ENCODE measurements around the gene DAPP1. TPM values are rescaled to one million over a fixed set of nuclear protein-coding genes. Genes with fewer than 3 reads are reported as not detected.

Gene DAPP1
- total and polyA plus RNA-seq, 2 of the 8 experiments (the other 6 are each of a cell fraction or from before 2014, with no cell fraction given): not detected

DNA sequence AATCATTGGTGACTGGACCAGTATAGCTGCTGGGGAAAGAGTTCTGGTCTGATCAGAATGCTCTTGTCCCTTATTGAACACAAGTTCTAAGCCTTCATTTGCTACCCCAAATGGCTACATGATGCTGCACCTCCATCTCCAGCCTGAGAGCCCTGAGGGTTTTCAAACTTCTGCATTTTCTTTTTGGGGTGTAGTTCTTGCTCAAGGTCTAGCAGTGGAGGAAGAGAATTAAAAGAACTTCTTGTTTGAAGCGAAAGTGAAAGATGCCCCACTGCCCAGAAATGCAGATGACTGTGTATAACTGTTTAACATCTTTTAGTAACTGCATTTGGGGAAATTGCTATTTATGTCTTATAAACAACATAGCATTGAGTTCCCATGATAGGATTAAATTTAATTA, 39.1 kb downstream of the DAPP1 start:
- no peak overlapping the region for H3K4ac ChIP-seq (replicated peaks; ENCODE audit: insufficient read length, low read depth, low read length)
- no peak overlapping the region for H2BK12ac ChIP-seq (ENCODE audit: low read depth, low read length)
- H2AFZ ChIP-seq (ENCODE audit: low read length): no peak overlapping the region
- no peak overlapping the region for H3K23ac ChIP-seq (ENCODE audit: insufficient read length)
- no peak overlapping the region for H3K4me3 ChIP-seq (ENCODE audit: extremely low read depth in 1 of 4, insufficient read depth in 2 of 4, low read depth in 3 of 4, low read length in 4 of 4)
- WGBS, 2 experiments (ENCODE audit: extremely low coverage in 1 of 2, insufficient coverage in 1 of 2, insufficient read length in 1 of 2, insufficient replicate concordance in 2 of 2, low coverage in 1 of 2, low lambda C conversion rate in 2 of 2, missing lambda C conversion rate in 1 of 2): 93% methylated on average over 1 of the region's 1 CpG; no CpG with 5 or more reads in 1 of the 2 experiments
- no peaks in the 10 kb centered on the region; the same call in 1 of the 2 replicates for H3K23me2 ChIP-seq (ENCODE audit: low read depth, low read length)
- no peaks in the 10 kb centered on the region for H3K79me2 ChIP-seq (ENCODE audit: control insufficient read depth in 1 of 2, insufficient read depth in 2 of 2, low read length in 2 of 2)
- peaks cover 0 to 5% (median 0%) of the 10 kb centered on the region in 4 experiments; a peak in 1 of 7 replicates for H3K4me1 ChIP-seq (replicated peaks in 1 of 4; ENCODE audit: control insufficient read depth in 3 of 4, insufficient read depth in 4 of 4, low read length in 3 of 4)
- H3K18ac ChIP-seq (ENCODE audit: extremely low read depth, low read length): no peak overlapping the region
- no peak overlapping the region for H4K91ac ChIP-seq (replicated peaks; ENCODE audit: insufficient read length, low read length)
- H2BK5ac ChIP-seq (ENCODE audit: low read depth, low read length): no peak overlapping the region
- ChIA-PET CTCF (ENCODE audit: partially characterized antibody) (interaction anchor here (1.5 kb wide), 1 partner anchor 47 kb away, joined by 6 read pairs; no protein-coding TSS in a partner anchor), POLR2A (ENCODE audit: partially characterized antibody) (no interaction called here)
- H2AK5ac ChIP-seq (ENCODE audit: low read depth, low read length): no peak overlapping the region
- no peak overlapping the region for H3K14ac ChIP-seq (ENCODE audit: insufficient read length)
- H4K8ac ChIP-seq (ENCODE audit: extremely low read depth, insufficient read depth, low read length): no peak overlapping the region
- H3K27me3 ChIP-seq (replicated peaks in 1 of 4; ENCODE audit: control insufficient read depth in 3 of 4, extremely low read depth in 1 of 4, insufficient read depth in 3 of 4, low read length in 3 of 4): no peaks in the 10 kb centered on the region
- H4K5ac ChIP-seq (ENCODE audit: insufficient read length, low read depth, low read length): no peak overlapping the region
- FAIRE-seq (no peak), DNase-seq (ENCODE audit: low read depth in 1 of 2, low spot score in 2 of 2) (no peak)
- no peak overlapping the region for H2BK15ac ChIP-seq (ENCODE audit: low read length)
- H2BK120ac ChIP-seq (replicated peaks; ENCODE audit: low read depth, low read length): no peak overlapping the region
- no peaks in the 10 kb centered on the region for H3K9me3 ChIP-seq (ENCODE audit: insufficient read depth in 2 of 2, low read depth in 1 of 2, low read length in 1 of 2)
- H3K79me1 ChIP-seq (ENCODE audit: low read depth, low read length): no peaks in the 10 kb centered on the region
- no peak overlapping the region for H3K4me2 ChIP-seq (ENCODE audit: insufficient read depth in 1 of 2, low read depth in 2 of 2, low read length in 2 of 2)
- H3K9ac ChIP-seq (replicated peaks in 1 of 4; ENCODE audit: extremely low read depth in 1 of 4, low read depth in 3 of 4, low read length in 3 of 4): no peak overlapping the region
- no peak overlapping the region for H3K27ac ChIP-seq (ENCODE audit: low read depth, low read length)
- no peak overlapping the region for H3K56ac ChIP-seq (replicated peaks; ENCODE audit: insufficient read length, low read depth, low read length)
- H4K20me1 ChIP-seq (replicated peaks in 1 of 2; ENCODE audit: control insufficient read depth in 1 of 2, insufficient read depth in 2 of 2, low read length in 2 of 2): no peaks in the 10 kb centered on the region
- H2BK20ac ChIP-seq (ENCODE audit: low read length): no peak overlapping the region
- H3K36me3 ChIP-seq (ENCODE audit: control insufficient read depth in 2 of 4, insufficient read depth in 4 of 4, low read length in 3 of 4): no peaks in the 10 kb centered on the region
- TF ChIP-seq JUN (IDR thresholded peaks at IDR 0.05; ENCODE audit: low read depth, low read length) (no peak), PHF8 (conservative IDR thresholded peaks at IDR 0.05; ENCODE audit: low read depth, low read length) (no peak), EZH2 (IDR thresholded peaks at IDR 0.05; ENCODE audit: low read depth, low read length, severe bottlenecking) (no peak), RAD21 (IDR thresholded peaks at IDR 0.05 in 1 of 2, conservative IDR thresholded peaks at IDR 0.05 in 1 of 2; ENCODE audit: low read depth in 2 of 2, low read length in 2 of 2) (no peak), TBP (IDR thresholded peaks at IDR 0.05; ENCODE audit: low read depth, low read length) (no peak), SAP30 (IDR thresholded peaks at IDR 0.05; ENCODE audit: insufficient read depth, insufficient replicate concordance, low read length) (no peak), RFX5 (IDR thresholded peaks at IDR 0.05; ENCODE audit: borderline replicate concordance, low read depth, low read length) (no peak), SIX5 (IDR thresholded peaks at IDR 0.05; ENCODE audit: low read depth, low read length) (no peak)
- TF ChIP-seq, protein P1, sequence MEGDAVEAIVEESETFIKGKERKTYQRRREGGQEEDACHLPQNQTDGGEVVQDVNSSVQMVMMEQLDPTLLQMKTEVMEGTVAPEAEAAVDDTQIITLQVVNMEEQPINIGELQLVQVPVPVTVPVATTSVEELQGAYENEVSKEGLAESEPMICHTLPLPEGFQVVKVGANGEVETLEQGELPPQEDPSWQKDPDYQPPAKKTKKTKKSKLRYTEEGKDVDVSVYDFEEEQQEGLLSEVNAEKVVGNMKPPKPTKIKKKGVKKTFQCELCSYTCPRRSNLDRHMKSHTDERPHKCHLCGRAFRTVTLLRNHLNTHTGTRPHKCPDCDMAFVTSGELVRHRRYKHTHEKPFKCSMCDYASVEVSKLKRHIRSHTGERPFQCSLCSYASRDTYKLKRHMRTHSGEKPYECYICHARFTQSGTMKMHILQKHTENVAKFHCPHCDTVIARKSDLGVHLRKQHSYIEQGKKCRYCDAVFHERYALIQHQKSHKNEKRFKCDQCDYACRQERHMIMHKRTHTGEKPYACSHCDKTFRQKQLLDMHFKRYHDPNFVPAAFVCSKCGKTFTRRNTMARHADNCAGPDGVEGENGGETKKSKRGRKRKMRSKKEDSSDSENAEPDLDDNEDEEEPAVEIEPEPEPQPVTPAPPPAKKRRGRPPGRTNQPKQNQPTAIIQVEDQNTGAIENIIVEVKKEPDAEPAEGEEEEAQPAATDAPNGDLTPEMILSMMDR (IDR thresholded peaks at IDR 0.05; ENCODE audit: control extremely low read depth in 1 of 3, insufficient read depth in 1 of 3, low read depth in 1 of 3, low read length in 3 of 3): no peak
- TF ChIP-seq, protein P2, sequence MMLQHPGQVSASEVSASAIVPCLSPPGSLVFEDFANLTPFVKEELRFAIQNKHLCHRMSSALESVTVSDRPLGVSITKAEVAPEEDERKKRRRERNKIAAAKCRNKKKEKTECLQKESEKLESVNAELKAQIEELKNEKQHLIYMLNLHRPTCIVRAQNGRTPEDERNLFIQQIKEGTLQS (IDR thresholded peaks at IDR 0.05; ENCODE audit: insufficient read depth, low read depth, low read length): no peak

All from H1 (cell line).